ENCODE results near the gene AKAP5. TPM values are rescaled to one million over a fixed set of nuclear protein-coding genes. Genes with fewer than 3 reads are reported as not detected.
A peak's percentile ranks its signal among the peaks of the same experiment; 100 is the strongest.

AKAP5 gene
- polyA plus RNA-seq, 3 donors: not detected

DNA sequence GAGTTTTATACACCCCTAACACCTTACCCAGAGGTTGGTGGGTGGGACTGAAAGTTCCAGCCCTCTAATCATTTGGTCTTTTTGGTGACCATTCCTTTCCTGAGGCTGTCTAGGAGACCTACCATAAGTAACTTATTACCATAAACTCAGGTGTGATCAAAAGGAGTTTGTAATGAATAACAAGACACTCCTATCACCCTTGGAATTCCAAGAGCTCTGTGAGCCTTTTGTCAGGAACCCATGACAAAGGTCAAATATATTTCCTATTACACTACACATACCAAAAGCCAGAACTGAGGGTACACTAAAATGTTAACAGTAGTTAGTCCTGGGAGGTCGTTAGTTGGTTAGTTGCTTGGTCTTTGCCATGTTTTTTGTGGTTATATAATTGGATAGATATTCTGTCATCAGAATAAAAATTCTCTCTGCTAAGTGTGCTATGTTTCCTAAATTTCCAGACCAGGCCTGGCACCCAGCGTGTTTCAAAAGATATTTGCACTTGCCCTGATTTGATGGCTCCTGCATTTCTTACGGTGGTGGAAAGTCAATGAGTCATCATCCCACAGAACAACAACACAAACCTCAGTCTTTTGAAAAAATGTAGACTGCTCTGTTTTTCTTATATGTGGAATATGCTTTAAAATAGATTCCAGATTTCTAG is 27.0 kb upstream of the AKAP5 start:
- no peak overlapping the region for H3K27ac ChIP-seq (ENCODE audit: low read depth in 1 of 2, low read length in 2 of 2)
- Mint-ChIP-seq H3K9me3 (no peaks in the 10 kb centered on the region), H3K4me1 (no peaks in the 10 kb centered on the region), H3K4me3 (no peak overlapping the region), H3K27me3 (ENCODE audit: low read depth in 3 of 3) (no peaks in the 10 kb centered on the region), H3K27ac (peak overlapping the region in 1 of 7 donors; percentile 41), H3K36me3 (peaks cover 57 to 73% of the 10 kb centered on the region in 2 donors)
- intact Hi-C loops (cut with micrococcal nuclease): loop anchor here in 1 of 2 donors (10.0 kb wide), 1 partner anchor 196 kb away; no protein-coding TSS in a partner anchor
- no peak for DNase-seq
- no peaks in the 10 kb centered on the region for H3K4me1 ChIP-seq (ENCODE audit: control insufficient read depth in 1 of 2, insufficient read depth in 2 of 2, low read length in 2 of 2)
- no peaks in the 10 kb centered on the region for H3K27me3 ChIP-seq (ENCODE audit: control insufficient read depth in 2 of 2, insufficient read depth in 2 of 2, low read length in 2 of 2)
- H2AFZ ChIP-seq (ENCODE audit: insufficient read depth, low read depth, low read length, poor library complexity, severe bottlenecking): no peak overlapping the region
- TF ChIP-seq CTCF (IDR thresholded peaks at IDR 0.05): no peak
- no peaks in the 10 kb centered on the region for H3K9me3 ChIP-seq (replicated peaks in 1 of 2; ENCODE audit: control insufficient read depth in 1 of 2, insufficient read depth in 1 of 2, low read length in 2 of 2)
- H3K4me3 ChIP-seq (replicated peaks in 1 of 3; ENCODE audit: low read depth in 2 of 3, low read length in 3 of 3): no peak overlapping the region
- no peaks in the 10 kb centered on the region for H3K79me2 ChIP-seq (ENCODE audit: insufficient read depth, low read length)
- WGBS (ENCODE audit: insufficient coverage): no CpG with 5 or more reads among the region's 3 CpGs
- no peak overlapping the region for H3K9ac ChIP-seq (ENCODE audit: insufficient read depth, low read length, poor library complexity, severe bottlenecking)
- H3K36me3 ChIP-seq (replicated peaks in 1 of 2; ENCODE audit: control insufficient read depth in 1 of 2, insufficient read depth in 2 of 2, low read length in 2 of 2): peaks cover 50 to 93% of the 10 kb centered on the region in 2 donors
- no peak overlapping the region for H3K4me2 ChIP-seq (replicated peaks; ENCODE audit: extremely low read depth, low read length, poor library complexity, severe bottlenecking)
- H4K20me1 ChIP-seq (ENCODE audit: insufficient read depth, low read length): no peaks in the 10 kb centered on the region

- 100% methylated on average over 1 of the region's 6 CpGs for WGBS (ENCODE audit: insufficient coverage)
- H3K4me3 Mint-ChIP-seq: no peak overlapping the region
- H3K27me3 Mint-ChIP-seq (ENCODE audit: low read depth in 3 of 3): no peaks in the 10 kb centered on the region
- no peaks in the 10 kb centered on the region for H3K4me1 Mint-ChIP-seq
- no peaks in the 10 kb centered on the region for H3K27me3 ChIP-seq (ENCODE audit: control insufficient read depth in 2 of 2, insufficient read depth in 2 of 2, low read length in 2 of 2)
- H3K9me3 Mint-ChIP-seq: no peaks in the 10 kb centered on the region
- intact Hi-C loops (cut with micrococcal nuclease): loop anchor here in 1 of 2 donors (10.0 kb wide), 1 partner anchor 196 kb away; no protein-coding TSS in a partner anchor
- H3K4me1 ChIP-seq (ENCODE audit: control insufficient read depth in 1 of 2, insufficient read depth in 2 of 2, low read length in 2 of 2): no peaks in the 10 kb centered on the region
- H3K4me2 ChIP-seq (replicated peaks; ENCODE audit: extremely low read depth, low read length, poor library complexity, severe bottlenecking): no peak overlapping the region
- no peak overlapping the region for H3K27ac ChIP-seq (ENCODE audit: low read depth in 1 of 2, low read length in 2 of 2)
- no peak overlapping the region for H3K27ac Mint-ChIP-seq
- H2AFZ ChIP-seq (ENCODE audit: insufficient read depth, low read depth, low read length, poor library complexity, severe bottlenecking): no peak overlapping the region
- no peak for TF ChIP-seq CTCF (IDR thresholded peaks at IDR 0.05)
- H4K20me1 ChIP-seq (ENCODE audit: insufficient read depth, low read length): no peaks in the 10 kb centered on the region
- no peak for DNase-seq
- H3K9ac ChIP-seq (ENCODE audit: insufficient read depth, low read length, poor library complexity, severe bottlenecking): no peak overlapping the region
- H3K9me3 ChIP-seq (replicated peaks in 1 of 2; ENCODE audit: control insufficient read depth in 1 of 2, insufficient read depth in 1 of 2, low read length in 2 of 2): no peaks in the 10 kb centered on the region
- H3K79me2 ChIP-seq (ENCODE audit: insufficient read depth, low read length): no peaks in the 10 kb centered on the region
- H3K4me3 ChIP-seq (replicated peaks in 1 of 3; ENCODE audit: low read depth in 2 of 3, low read length in 3 of 3): no peak overlapping the region
- H3K36me3 Mint-ChIP-seq: peaks cover 59 to 74% of the 10 kb centered on the region in 2 donors
- H3K36me3 ChIP-seq (replicated peaks in 1 of 2; ENCODE audit: control insufficient read depth in 1 of 2, insufficient read depth in 2 of 2, low read length in 2 of 2): peaks cover 51 to 93% of the 10 kb centered on the region in 2 donors
Measured at GRCh38 chr14:64439141-64439540, 26.2 kb upstream of the AKAP5 start.
